Osteocyte (in vitro differentiated cells): ENCODE data around the gene CA11. TPM values are rescaled to one million over a fixed set of nuclear protein-coding genes. Genes with fewer than 3 reads are reported as not detected.

Source experiments
- DNase-seq: peaks from one replicate; pipeline ENCODE4 v3.0.0; 2021; ENCODE audit warnings: mixed read lengths; ENCODE audit not compliant: unreplicated experiment; ENCODE audit errors: extremely low spot score
- H3K27ac Mint-ChIP-seq: one replicate; pipeline ENCODE4 v1.8.0; 2021; ENCODE audit warnings: mild to moderate bottlenecking, mixed read lengths; ENCODE audit not compliant: unreplicated experiment
- H3K27me3 Mint-ChIP-seq: one replicate; pipeline ENCODE4 v1.8.0; 2021; ENCODE audit warnings: mixed read lengths; ENCODE audit not compliant: unreplicated experiment
- H3K36me3 Mint-ChIP-seq: one replicate; pipeline ENCODE4 v1.8.0; 2021; ENCODE audit warnings: mixed read lengths; ENCODE audit not compliant: unreplicated experiment
- H3K4me1 Mint-ChIP-seq: one replicate; pipeline ENCODE4 v1.8.0; 2021; ENCODE audit warnings: mixed read lengths; ENCODE audit not compliant: unreplicated experiment
- H3K4me3 Mint-ChIP-seq: one replicate; pipeline ENCODE4 v1.8.0; 2021; ENCODE audit warnings: mild to moderate bottlenecking, moderate library complexity, mixed read lengths; ENCODE audit not compliant: unreplicated experiment
- H3K9me3 Mint-ChIP-seq: one replicate; pipeline ENCODE4 v1.8.0; 2021; ENCODE audit warnings: mixed read lengths; ENCODE audit not compliant: unreplicated experiment
- total RNA-seq: library from RNA; stranded (reverse); gene quantifications from 2 replicates; pipeline ENCODE4 v1.2.1, GENCODE V29; 2021
- TF ChIP-seq, protein P1 (sequence below): fragments of 200-600 bp; sonication (generic); IDR thresholded peaks from 2 replicates; pipeline ENCODE4 v1.5.0; 2021; ENCODE audit warnings: antibody characterized with exemption, mild to moderate bottlenecking, moderate library complexity

The CA11 gene
- total RNA-seq, 1 donor from 2014 or later = 40.7 TPM

DNA sequence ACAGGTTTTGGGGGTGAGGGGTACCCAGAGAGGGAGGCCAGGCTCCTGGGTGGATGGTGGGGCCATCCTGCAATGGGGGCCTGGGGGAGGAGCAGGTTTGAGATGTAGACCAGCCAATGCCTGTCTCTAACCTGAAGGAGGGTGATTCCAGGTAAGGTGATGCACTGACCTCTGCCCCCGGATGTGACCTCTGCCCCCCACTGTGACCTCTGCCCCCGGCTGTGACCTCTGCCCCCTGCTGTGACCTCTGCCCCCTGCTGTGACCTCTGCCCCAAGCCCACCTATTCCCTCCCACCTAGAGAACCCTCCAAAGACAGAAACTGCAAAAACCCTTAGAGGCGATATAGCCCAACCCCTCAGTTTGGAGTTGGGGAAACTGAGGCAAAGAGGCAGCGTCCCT is 49.8 kb downstream of the CA11 start:
- Mint-ChIP-seq H3K36me3 (no peaks in the 10 kb centered on the region), H3K27me3 (peaks cover 4% of the 10 kb centered on the region), H3K27ac (no peak overlapping the region), H3K4me1 (no peaks in the 10 kb centered on the region), H3K4me3 (no peak overlapping the region), H3K9me3 (no peaks in the 10 kb centered on the region)
- TF ChIP-seq, protein P1, sequence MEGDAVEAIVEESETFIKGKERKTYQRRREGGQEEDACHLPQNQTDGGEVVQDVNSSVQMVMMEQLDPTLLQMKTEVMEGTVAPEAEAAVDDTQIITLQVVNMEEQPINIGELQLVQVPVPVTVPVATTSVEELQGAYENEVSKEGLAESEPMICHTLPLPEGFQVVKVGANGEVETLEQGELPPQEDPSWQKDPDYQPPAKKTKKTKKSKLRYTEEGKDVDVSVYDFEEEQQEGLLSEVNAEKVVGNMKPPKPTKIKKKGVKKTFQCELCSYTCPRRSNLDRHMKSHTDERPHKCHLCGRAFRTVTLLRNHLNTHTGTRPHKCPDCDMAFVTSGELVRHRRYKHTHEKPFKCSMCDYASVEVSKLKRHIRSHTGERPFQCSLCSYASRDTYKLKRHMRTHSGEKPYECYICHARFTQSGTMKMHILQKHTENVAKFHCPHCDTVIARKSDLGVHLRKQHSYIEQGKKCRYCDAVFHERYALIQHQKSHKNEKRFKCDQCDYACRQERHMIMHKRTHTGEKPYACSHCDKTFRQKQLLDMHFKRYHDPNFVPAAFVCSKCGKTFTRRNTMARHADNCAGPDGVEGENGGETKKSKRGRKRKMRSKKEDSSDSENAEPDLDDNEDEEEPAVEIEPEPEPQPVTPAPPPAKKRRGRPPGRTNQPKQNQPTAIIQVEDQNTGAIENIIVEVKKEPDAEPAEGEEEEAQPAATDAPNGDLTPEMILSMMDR = no peak
- no peak for DNase-seq

DNA sequence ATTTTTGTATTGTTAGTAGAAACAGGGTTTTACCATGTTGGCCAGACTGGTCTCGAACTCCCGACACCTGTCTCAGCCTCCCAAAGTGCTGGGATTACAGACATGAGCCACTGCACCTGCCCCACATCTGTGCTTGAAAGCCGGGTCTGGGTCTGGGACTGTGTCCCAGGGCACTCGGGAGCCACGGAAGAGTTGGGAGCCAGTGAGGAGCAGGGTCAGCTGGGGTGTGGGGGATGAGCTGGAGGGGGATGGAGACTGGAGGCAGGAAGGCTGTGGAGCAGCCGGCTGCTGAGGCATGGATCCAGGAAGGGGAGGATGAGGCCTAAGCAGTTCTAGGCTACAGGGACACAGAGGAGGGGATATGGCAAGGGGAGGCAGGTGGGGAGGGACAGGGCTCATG is 50.2 kb downstream of the CA11 start:
- TF ChIP-seq, protein P1 = no peak
- no peak overlapping the region for H3K27ac Mint-ChIP-seq
- peaks cover 4% of the 10 kb centered on the region for H3K27me3 Mint-ChIP-seq
- no peaks in the 10 kb centered on the region for H3K36me3 Mint-ChIP-seq
- no peaks in the 10 kb centered on the region for H3K4me1 Mint-ChIP-seq
- H3K4me3 Mint-ChIP-seq = no peak overlapping the region
- no peaks in the 10 kb centered on the region for H3K9me3 Mint-ChIP-seq
- DNase-seq = no peak

DNA sequence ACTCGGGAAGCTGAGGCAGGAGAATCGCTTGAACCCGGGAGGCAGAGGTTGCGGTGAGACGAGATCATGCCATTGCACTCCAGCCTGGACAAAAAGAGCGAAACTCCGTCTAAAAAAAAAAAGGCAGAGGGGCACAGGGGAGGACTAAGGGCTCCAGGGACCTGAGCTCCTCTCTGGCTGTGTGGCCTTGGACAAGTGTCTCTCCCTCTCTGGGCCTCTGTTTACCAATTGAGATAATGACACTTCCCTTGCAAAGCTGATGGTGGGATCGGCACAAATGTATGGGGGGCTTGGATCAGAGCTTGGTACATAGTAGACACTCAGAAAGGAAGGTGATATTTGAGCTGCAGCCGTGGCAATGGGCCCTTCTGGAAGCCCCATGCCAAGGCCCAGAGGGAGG is 50.8 kb downstream of the CA11 start:
- Mint-ChIP-seq H3K4me1 (peaks cover 2% of the 10 kb centered on the region), H3K27ac (no peak overlapping the region), H3K36me3 (no peaks in the 10 kb centered on the region), H3K9me3 (no peaks in the 10 kb centered on the region), H3K4me3 (no peak overlapping the region), H3K27me3 (peaks cover 4% of the 10 kb centered on the region)
- TF ChIP-seq, protein P1 = no peak
- no peak for DNase-seq

DNA sequence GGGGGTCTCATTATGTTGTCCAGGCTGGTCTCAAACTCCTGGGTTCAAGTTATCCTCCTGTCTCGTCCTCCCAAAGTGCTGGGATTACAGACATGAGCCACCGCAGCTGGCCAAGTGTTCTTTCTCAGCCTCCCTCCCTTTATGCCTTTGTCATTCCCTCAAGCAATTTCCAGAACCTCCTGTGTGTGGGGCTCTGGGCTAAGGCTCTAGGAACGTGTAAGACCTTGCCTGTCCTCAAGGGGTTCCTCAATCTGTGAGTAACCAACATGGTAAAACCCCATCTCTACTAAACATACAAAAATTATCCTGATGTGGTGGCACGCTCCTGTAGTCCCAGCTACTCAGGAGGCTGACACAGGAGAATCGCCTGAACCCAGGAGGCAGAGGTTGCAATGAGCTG is 55.0 kb downstream of the CA11 start:
- peaks cover 9% of the 10 kb centered on the region for H3K4me1 Mint-ChIP-seq
- H3K9me3 Mint-ChIP-seq = no peaks in the 10 kb centered on the region
- TF ChIP-seq, protein P1 = no peak
- H3K27ac Mint-ChIP-seq = no peak overlapping the region
- H3K27me3 Mint-ChIP-seq = no peaks in the 10 kb centered on the region
- H3K4me3 Mint-ChIP-seq = no peak overlapping the region
- H3K36me3 Mint-ChIP-seq = no peaks in the 10 kb centered on the region
- no peak for DNase-seq

DNA sequence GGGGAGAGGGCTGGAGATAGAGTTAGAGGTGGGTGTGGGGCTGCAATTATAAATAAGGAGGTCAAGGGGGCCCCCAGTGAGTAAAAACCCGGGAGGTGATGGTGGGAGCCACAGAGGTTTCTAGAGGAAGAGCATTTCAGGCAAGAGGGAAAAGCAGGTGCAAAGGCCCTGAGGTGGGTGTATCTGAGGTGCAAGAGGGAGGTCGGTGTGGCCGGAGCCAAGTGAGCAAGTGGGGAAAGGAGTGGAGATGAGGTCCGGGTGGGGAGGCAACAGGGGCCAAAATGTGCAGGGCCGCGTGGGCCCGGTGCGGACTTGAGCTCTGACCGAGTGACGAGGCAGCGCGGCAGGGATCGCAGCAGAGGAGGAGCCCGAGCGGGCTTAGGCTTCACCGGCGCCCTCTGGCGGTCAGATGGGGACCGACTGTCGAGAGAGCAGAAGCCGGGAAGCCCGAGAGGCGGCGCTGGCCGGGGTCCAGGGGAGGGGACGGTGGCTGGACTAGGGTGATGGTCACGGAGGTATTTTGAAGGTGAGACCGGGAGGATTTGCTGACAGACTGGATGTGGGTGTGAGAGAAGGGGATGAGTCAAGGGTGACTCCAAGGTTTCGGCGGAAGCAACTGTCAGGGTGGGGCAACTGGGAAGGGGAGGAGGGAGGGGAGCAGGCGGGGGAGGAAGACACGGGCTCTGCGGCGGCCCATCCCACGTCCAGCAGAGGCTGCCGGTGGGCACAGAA is 57.2 kb downstream of the CA11 start:
- Mint-ChIP-seq H3K4me3 (peak overlapping the region; percentile 79), H3K27me3 (no peaks in the 10 kb centered on the region), H3K9me3 (no peaks in the 10 kb centered on the region), H3K27ac (peak overlapping the region; percentile 27), H3K4me1 (peaks cover 13% of the 10 kb centered on the region), H3K36me3 (no peaks in the 10 kb centered on the region)
- TF ChIP-seq, protein P1 = peak; percentile 97
- peak; percentile 97 for DNase-seq

Other genes with a start within 250 kb of the CA11 start
- 36.2 and 38.4 TPM in 2 replicates for gene GRWD1, start 200.2 kb downstream of the CA11 start, total RNA-seq
- 0.86 and 1.6 TPM in 2 replicates for gene KCNJ14, start 190.6 kb downstream of the CA11 start, total RNA-seq
- gene CYTH2, start 176.8 kb downstream of the CA11 start, total RNA-seq = 92.1 and 107 TPM in 2 replicates
- 0.32 and 0.39 TPM in 2 replicates for gene LMTK3, start 134.4 kb downstream of the CA11 start, total RNA-seq
- not detected in 2 replicates for gene SULT2B1, start 94.0 kb downstream of the CA11 start, total RNA-seq
- not detected in 2 replicates for gene SPACA4, start 39.4 kb downstream of the CA11 start, total RNA-seq
- gene FAM83E, start 31.1 kb downstream of the CA11 start, total RNA-seq = 1.1 and 1.3 TPM in 2 replicates
- 1,287 and 1,310 TPM in 2 replicates for gene RPL18, start 27.0 kb downstream of the CA11 start, total RNA-seq
- gene SPHK2, start 26.7 kb downstream of the CA11 start, total RNA-seq = 34.4 and 34.7 TPM in 2 replicates
- gene DBP, start 8.8 kb downstream of the CA11 start, total RNA-seq = 18.5 and 20.3 TPM in 2 replicates
- 1.3 and 1.7 TPM in 2 replicates for gene NTN5, start 26.8 kb upstream of the CA11 start, total RNA-seq
- gene FUT2, start 49.8 kb upstream of the CA11 start, total RNA-seq = not detected in 2 replicates
- 1.3 and 1.8 TPM in 2 replicates for gene MAMSTR, start 73.5 kb upstream of the CA11 start, total RNA-seq
- 0.43 and 0.57 TPM in 2 replicates for gene RASIP1, start 94.4 kb upstream of the CA11 start, total RNA-seq
- not detected in 2 replicates for gene IZUMO1, start 100.7 kb upstream of the CA11 start, total RNA-seq
- 0.11 TPM in 1 of 2 replicates, not detected in the other for gene FUT1, start 106.5 kb upstream of the CA11 start, total RNA-seq
- gene FGF21, start 109.3 kb upstream of the CA11 start, total RNA-seq = not detected in 2 replicates
- 48.5 and 50.5 TPM in 2 replicates for gene BCAT2, start 164.8 kb upstream of the CA11 start, total RNA-seq
- gene HSD17B14, start 190.3 kb upstream of the CA11 start, total RNA-seq = 23.9 and 29.1 TPM in 2 replicates
- 31.0 and 40.0 TPM in 2 replicates for gene PLEKHA4, start 222.4 kb upstream of the CA11 start, total RNA-seq
- gene PPP1R15A, start 226.2 kb upstream of the CA11 start, total RNA-seq = 96.5 and 118 TPM in 2 replicates